Osteocyte (in vitro differentiated cells): ENCODE data around the gene CCDC74B. TPM values are rescaled to one million over a fixed set of nuclear protein-coding genes. Genes with fewer than 3 reads are reported as not detected.
"Not testable (repeated sequence)": the region's sequence is repeated elsewhere in the genome, so short reads cannot be mapped to it uniquely, and the experiment has no call there.

Experiments
- DNase-seq: peaks from one replicate; pipeline ENCODE4 v3.0.0; 2021; ENCODE audit warnings: mixed read lengths; ENCODE audit not compliant: unreplicated experiment; ENCODE audit errors: extremely low spot score
- H3K27ac Mint-ChIP-seq: one replicate; pipeline ENCODE4 v1.8.0; 2021; ENCODE audit warnings: mild to moderate bottlenecking, mixed read lengths; ENCODE audit not compliant: unreplicated experiment
- H3K27me3 Mint-ChIP-seq: one replicate; pipeline ENCODE4 v1.8.0; 2021; ENCODE audit warnings: mixed read lengths; ENCODE audit not compliant: unreplicated experiment
- H3K36me3 Mint-ChIP-seq: one replicate; pipeline ENCODE4 v1.8.0; 2021; ENCODE audit warnings: mixed read lengths; ENCODE audit not compliant: unreplicated experiment
- H3K4me1 Mint-ChIP-seq: one replicate; pipeline ENCODE4 v1.8.0; 2021; ENCODE audit warnings: mixed read lengths; ENCODE audit not compliant: unreplicated experiment
- H3K4me3 Mint-ChIP-seq: one replicate; pipeline ENCODE4 v1.8.0; 2021; ENCODE audit warnings: mild to moderate bottlenecking, moderate library complexity, mixed read lengths; ENCODE audit not compliant: unreplicated experiment
- H3K9me3 Mint-ChIP-seq: one replicate; pipeline ENCODE4 v1.8.0; 2021; ENCODE audit warnings: mixed read lengths; ENCODE audit not compliant: unreplicated experiment
- total RNA-seq: library from RNA; stranded (reverse); gene quantifications from 2 replicates; pipeline ENCODE4 v1.2.1, GENCODE V29; 2021
- TF ChIP-seq, protein P1 (sequence below): fragments of 200-600 bp; sonication (generic); IDR thresholded peaks from 2 replicates; pipeline ENCODE4 v1.5.0; 2021; ENCODE audit warnings: antibody characterized with exemption, mild to moderate bottlenecking, moderate library complexity

The CCDC74B gene
- total RNA-seq, 1 donor from 2014 or later: 2.2 TPM

DNA sequence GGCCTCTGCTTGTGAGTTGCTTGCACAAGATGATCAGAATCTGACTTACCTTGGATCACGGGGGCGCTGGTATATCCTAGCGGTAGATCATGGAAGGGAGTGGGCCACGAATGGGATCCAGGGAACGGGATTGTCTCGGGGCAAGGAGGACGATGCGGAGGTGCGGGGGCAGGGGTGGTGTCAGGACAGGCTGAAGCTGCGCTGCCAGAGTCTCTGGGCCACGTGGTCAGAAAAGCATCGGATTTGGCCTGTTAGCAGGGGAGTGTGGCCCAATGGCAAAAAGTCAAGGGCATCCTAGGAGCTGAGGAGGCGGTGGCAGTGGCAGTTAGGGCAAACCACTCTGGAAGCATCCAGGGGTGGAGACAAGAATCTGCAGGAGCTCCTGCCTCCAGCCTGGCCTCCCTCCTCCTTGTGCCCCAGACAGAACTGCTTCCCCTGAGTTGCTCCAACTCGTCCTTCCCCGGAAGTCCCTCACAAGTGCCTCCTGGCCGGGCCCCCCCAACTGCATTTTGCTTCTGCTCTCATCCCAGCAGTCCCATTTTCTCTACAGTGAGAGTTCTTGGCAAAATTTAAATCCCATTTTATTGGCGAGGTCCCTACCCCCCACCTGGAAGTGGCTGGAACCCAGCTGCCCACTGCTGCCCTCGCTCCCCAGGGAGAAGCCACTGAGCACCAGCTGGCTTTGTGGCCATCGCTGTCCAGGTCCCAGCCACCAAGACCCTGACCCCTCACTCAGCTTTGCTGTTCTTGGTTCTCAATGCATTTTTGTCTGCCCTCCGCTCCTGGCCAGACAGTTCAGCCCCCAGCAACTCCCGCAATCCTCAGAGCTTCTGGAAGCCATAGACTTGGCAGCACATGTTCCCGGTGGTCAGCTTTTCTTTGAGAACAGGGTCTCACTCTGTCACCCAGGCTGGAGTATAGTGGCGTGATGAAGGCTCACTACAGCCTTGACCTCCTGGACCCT, 5.6 kb upstream of the CCDC74B start:
- Mint-ChIP-seq H3K4me3 (no peak overlapping the region), H3K27ac (no peak overlapping the region), H3K27me3 (no peaks in the 10 kb centered on the region), H3K9me3 (no peaks in the 10 kb centered on the region), H3K4me1 (no peaks in the 10 kb centered on the region), H3K36me3 (peaks cover 6% of the 10 kb centered on the region)
- DNase-seq: no peak
- TF ChIP-seq, protein P1, sequence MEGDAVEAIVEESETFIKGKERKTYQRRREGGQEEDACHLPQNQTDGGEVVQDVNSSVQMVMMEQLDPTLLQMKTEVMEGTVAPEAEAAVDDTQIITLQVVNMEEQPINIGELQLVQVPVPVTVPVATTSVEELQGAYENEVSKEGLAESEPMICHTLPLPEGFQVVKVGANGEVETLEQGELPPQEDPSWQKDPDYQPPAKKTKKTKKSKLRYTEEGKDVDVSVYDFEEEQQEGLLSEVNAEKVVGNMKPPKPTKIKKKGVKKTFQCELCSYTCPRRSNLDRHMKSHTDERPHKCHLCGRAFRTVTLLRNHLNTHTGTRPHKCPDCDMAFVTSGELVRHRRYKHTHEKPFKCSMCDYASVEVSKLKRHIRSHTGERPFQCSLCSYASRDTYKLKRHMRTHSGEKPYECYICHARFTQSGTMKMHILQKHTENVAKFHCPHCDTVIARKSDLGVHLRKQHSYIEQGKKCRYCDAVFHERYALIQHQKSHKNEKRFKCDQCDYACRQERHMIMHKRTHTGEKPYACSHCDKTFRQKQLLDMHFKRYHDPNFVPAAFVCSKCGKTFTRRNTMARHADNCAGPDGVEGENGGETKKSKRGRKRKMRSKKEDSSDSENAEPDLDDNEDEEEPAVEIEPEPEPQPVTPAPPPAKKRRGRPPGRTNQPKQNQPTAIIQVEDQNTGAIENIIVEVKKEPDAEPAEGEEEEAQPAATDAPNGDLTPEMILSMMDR: no peak

DNA sequence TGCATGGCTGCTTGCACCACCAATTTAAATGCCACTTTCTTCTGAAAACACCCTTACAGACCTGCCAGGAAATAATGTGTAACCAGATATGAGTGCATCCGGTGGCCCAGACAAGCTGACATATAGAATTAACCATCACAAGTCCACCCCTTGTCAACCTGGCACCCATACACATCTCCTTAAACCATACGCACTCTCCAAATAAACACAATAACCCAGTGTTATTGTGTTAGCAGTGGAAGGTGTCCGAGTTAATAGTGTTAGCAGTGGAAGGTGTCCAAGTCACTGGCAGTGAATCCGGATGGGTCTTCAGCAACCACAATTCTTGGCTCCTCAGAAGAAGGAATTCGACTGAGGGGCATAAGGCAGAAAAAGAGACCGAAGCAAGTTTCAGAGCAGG, 3.6 kb upstream of the CCDC74B start:
- not testable (repeated sequence) for H3K4me3 Mint-ChIP-seq, H3K9me3 Mint-ChIP-seq, H3K4me1 Mint-ChIP-seq, H3K27ac Mint-ChIP-seq, H3K27me3 Mint-ChIP-seq, H3K36me3 Mint-ChIP-seq
- DNase-seq: peak; percentile 30

DNA sequence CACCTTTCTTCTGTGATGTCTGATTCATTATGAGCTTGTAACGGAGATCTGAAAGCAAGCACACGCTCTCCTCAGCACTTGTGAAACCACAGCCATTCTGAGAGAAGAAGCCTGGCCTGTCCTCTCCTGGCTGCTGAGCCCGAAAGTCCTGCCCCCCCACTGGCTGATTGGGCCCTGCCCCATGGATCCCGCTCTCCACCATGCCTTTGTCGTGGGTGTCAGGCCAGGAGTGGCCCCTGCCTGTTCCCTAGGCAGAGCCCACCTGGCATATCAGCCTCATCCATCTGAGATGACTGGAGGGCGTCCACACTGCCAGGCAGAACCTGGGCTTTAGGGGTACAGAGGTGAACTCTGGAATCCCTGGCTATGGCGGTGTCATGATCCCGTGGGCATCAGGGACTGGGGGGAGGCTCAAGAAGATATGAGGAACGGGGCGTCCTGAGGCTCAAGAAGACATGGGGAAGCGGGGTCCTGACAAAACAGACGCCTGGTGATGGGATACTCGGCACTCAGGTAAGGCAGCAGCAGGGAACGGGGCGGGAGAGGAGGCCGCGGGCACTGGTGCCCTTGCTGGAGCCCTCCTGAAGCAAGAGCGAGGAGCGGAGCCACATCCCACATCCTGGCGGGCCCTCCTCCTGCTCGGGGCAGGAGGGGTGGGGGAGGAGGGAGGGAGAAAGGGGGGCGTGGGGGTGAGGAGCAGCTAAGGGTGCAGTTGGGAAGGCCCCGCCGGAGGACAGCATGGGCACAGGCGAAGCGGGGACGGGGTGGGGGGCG, 1.5 kb downstream of the CCDC74B start:
- not testable (repeated sequence) for H3K27me3 Mint-ChIP-seq, H3K4me1 Mint-ChIP-seq, H3K9me3 Mint-ChIP-seq, H3K36me3 Mint-ChIP-seq, H3K27ac Mint-ChIP-seq
- peak overlapping the region; percentile 69 for H3K4me3 Mint-ChIP-seq
- DNase-seq: peak; percentile 68

DNA sequence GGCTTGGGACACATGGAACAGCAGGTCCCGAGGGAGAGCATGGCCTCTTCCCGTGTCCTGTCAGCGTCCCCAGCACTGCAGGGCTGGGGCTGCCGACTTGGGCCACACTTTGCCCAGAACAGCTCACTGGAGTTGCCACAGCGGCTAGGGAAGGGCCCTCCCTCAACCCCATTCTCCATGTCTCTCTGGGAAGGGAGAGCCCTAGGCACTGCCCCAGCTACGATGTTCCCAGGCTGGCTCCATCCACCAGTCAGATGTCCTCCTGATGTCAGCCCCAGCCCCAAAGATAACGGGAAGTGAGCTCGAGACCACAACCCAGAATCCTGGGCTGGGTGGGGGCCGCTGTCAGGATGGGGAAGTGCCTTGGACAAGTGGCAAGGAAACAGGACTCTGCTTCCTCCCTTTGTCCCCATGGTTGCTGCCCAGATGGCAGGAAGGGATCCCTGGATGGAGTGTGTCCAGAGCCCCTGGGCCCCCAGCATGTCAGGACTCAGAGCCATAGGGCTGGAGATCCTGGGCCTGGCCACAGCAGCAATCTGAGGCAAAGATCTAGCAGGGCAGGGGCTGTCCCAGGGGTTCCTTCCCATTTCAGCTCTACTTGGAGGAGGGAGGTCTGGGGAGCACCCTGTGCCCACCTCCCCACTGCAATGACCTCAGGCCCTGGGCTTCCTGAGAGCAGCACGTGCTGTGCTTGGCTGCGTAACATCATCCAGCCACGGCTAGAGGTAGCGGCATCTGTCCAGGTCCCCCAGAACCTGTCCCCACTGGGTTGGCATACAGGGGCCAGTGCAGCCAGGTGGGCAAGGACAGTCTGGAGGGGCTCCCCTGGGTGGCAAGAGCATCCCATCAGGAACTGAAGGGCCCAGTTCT, 2.3 kb downstream of the CCDC74B start:
- H3K4me1 Mint-ChIP-seq, H3K27ac Mint-ChIP-seq, H3K27me3 Mint-ChIP-seq, H3K4me3 Mint-ChIP-seq, H3K9me3 Mint-ChIP-seq, H3K36me3 Mint-ChIP-seq: not testable (repeated sequence)
- DNase-seq: peak; percentile 73

DNA sequence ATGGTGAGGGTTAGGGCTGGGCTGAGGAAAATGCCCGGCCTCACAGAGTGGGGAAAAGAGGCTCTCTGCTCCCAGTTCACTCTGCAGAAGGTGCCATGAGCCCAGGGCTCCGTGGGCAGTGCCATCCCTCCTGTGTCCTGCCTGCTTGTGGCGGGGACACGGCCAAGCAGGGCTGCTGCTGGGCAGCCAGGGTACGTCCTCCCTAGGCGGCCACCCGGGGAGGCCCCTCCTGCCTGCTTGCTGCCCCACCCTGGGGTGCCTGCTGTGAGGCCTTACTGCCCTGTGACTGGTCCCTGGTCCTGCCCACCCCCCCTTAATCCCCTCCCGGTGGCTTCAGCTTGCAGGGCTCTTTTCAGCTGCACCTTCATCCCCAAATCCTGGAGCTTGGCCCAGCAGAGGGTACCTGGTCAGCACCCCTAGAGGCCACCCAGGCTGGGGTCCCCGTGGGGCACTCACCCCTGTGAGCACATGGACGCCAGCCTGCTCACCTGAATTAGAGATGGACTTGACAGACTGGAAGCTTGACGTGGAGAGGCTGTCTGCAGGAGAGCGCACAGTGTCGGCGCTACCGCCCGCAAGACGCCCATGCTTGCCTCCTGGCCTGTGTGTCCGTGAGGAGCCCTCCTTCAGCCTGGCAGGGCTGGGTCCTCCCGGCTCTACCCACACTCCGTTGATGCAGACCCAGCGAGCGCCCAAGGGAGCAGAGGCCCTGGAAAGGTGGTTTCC, 3.1 kb downstream of the CCDC74B start:
- H3K4me3 Mint-ChIP-seq, H3K4me1 Mint-ChIP-seq, H3K36me3 Mint-ChIP-seq, H3K27me3 Mint-ChIP-seq, H3K9me3 Mint-ChIP-seq, H3K27ac Mint-ChIP-seq: not testable (repeated sequence)
- peak; percentile 72 for DNase-seq

DNA sequence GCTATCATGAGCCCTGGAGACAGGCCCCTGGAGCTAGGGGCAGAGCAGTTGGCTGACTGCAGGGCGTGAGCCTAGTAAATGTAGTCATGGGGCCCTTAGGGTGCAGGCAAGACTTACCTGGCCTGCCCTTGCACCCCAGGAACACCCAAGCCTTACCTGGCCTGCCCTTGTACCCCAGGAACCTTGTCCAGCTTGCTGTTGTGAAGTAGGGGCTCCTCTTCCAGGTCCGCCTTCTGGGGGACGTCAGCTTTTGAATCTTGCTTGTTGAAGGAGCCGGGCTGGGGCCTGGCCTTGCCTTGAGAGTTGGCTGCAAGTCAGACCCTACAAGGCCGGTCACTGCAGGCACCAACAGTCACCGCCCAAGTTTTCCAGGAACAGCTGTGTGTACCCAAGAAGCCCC, 3.9 kb downstream of the CCDC74B start:
- H3K9me3 Mint-ChIP-seq, H3K27ac Mint-ChIP-seq, H3K36me3 Mint-ChIP-seq: not testable (repeated sequence)

DNA sequence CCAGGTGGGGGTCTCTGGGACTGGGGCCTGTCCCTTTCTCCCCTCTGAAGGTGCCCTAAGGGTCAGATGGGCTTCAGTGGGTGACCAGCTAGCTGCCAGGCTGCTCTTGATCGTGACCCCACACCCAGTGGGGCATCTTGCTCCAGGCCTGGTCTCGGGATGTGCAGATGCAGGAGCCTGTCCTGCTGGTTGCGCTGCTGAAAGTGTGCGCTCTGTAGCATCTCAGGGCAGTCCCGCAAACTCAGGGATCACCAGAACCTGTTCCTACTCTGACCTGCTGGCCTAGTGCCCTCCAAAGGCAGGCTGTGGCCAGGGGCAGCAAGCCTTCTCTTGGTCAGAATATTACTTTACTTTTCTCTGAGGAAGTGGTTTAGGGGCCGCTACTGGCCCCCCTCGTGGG, 4.4 kb downstream of the CCDC74B start:
- H3K36me3 Mint-ChIP-seq, H3K9me3 Mint-ChIP-seq, DNase-seq, H3K4me3 Mint-ChIP-seq, H3K27ac Mint-ChIP-seq, H3K4me1 Mint-ChIP-seq, H3K27me3 Mint-ChIP-seq: not testable (repeated sequence)

More for the DNA sequence above, 3.9 kb downstream of the CCDC74B start:
- H3K4me3 Mint-ChIP-seq, DNase-seq, H3K27me3 Mint-ChIP-seq, H3K4me1 Mint-ChIP-seq: not testable (repeated sequence)

DNA sequence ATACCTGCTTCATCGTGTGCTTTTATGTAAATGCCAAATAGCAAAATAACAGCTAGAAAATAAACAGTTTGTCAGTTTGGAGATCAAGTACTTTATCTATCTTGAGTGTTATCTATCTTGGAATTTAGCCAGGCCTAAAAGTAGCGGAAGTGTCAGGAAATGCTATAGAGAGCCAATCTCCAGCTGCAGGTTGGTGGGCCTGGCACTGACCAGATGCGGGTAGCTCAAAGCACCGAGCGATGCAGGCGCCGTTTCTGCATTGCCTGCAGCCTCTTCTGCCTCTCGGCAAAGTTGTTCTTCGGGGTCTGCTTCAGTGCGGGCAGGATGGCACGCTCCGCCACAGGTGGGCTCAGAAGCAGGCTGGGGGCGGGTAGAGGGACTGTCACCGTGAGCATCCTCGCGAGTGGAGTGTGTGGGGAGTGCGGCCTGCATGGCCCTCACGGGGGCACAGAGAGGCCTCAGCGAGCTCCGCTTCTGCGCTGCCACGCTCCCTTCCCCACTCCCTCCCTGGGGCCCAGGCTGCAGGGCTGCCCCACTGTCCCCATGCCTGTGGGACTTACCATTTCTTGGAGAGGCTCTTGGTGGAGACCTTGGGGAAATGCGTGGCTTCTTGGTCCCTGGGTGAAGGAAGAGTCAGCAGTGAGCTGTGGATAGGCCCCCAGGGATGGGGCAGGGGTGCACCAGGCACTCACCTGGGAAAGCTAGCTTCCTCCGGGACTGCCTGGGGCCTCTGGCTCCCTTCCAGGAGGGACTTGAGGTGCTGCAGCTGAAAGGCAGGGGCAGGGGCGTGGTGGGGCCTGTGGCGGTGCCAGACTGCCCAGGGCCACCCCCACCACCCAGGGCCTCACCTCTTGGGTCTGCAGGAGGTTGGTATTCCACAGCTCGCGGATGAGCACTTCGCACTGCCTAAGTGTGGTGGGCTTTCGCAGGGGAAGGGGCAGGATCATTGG, 5.3 kb downstream of the CCDC74B start:
- not testable (repeated sequence) for H3K27ac Mint-ChIP-seq, H3K9me3 Mint-ChIP-seq, H3K4me1 Mint-ChIP-seq, H3K36me3 Mint-ChIP-seq, H3K27me3 Mint-ChIP-seq, H3K4me3 Mint-ChIP-seq
- DNase-seq: peak; percentile 84

DNA sequence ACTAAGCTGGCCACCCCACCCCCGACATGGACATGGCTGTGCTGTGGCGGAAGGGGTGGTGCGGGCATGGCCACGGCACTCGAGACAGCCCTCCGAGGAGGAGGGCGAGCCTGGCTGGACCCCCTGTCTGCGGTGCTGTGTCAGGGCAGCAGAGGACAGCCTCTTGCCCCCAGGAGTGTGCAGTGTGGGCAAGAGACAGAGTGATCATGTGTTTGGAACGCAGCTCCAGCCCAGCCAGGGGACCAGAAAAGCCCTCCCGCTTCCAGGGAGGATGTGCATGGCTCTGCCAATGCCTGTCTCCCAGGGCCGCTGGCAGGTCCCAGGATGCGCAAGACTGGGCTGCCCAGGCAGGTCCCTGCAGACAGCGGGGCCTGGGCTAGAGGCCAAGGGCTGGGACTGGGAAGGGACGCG, 6.1 kb downstream of the CCDC74B start:
- not testable (repeated sequence) for H3K27ac Mint-ChIP-seq, H3K9me3 Mint-ChIP-seq, H3K27me3 Mint-ChIP-seq, H3K4me1 Mint-ChIP-seq, H3K4me3 Mint-ChIP-seq, H3K36me3 Mint-ChIP-seq
- DNase-seq: peak; percentile 78
